ENCODE measurements around the gene PRKD1.

The PRKD1 gene

DNA sequence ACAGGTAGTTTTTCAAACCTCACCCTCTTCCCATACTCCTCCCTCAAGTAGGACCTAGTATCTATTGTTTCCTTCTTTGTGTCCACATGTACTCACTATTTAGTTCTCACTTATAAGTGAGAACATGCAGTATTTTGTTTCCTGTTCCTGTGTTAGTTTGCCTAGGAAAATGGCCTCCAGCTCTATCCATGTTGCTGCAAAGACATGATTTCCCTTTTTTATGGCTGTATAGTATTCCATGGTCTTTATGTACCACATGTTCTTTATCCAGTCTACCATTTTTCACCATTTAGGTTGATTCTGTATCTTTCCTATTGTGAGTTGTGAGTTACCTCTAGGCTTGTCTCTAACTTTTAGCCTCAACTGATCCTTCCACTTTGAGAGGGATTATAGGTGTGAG, 310.7 kb downstream of the PRKD1 start:
- H3K27me3 ChIP-seq (ENCODE audit: control insufficient read depth, insufficient read depth, low read length, poor library complexity, severe bottlenecking) = no peaks in the 10 kb centered on the region
- no peak overlapping the region for H3K4me3 ChIP-seq (ENCODE audit: insufficient read depth, low read depth, low read length)
- no peak overlapping the region for H3K27ac ChIP-seq (ENCODE audit: insufficient read depth, low read depth, low read length, poor library complexity, severe bottlenecking)
- H3K4me1 ChIP-seq (ENCODE audit: control insufficient read depth, insufficient read depth, low read length) = no peaks in the 10 kb centered on the region
- no peaks in the 10 kb centered on the region for H3K9me3 ChIP-seq (ENCODE audit: control insufficient read depth, low read length)
- no peaks in the 10 kb centered on the region for H3K36me3 ChIP-seq (ENCODE audit: control insufficient read depth, insufficient read depth, low read length)

DNA sequence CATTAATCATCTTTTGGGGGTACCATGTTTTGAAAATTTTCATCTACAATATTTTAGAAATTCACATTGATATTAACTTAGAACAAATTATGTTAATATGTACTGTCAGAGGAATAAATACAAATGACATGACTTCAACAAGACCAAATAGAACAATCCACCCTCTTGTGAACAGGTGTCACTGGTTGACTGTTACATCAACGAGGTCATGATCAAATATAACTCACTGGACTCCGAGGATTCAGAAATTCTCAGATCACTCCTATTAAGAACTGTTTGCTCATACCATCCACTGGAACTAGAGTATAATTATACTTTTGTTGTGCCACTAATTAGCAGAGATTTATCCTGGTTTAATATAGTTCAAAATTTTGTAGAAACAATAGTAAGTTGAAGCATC, 318.8 kb downstream of the PRKD1 start:
- no peaks in the 10 kb centered on the region for H3K4me1 ChIP-seq (ENCODE audit: control insufficient read depth, insufficient read depth, low read length)
- H3K27me3 ChIP-seq (ENCODE audit: control insufficient read depth, insufficient read depth, low read length, poor library complexity, severe bottlenecking) = no peaks in the 10 kb centered on the region
- H3K27ac ChIP-seq (ENCODE audit: insufficient read depth, low read depth, low read length, poor library complexity, severe bottlenecking) = no peak overlapping the region
- H3K36me3 ChIP-seq (ENCODE audit: control insufficient read depth, insufficient read depth, low read length) = no peaks in the 10 kb centered on the region
- H3K9me3 ChIP-seq (ENCODE audit: control insufficient read depth, low read length) = no peaks in the 10 kb centered on the region
- no peak overlapping the region for H3K4me3 ChIP-seq (ENCODE audit: insufficient read depth, low read depth, low read length)
- 98 to 100% methylated on average over 2 of the region's 2 CpGs for WGBS, 2 experiments

DNA sequence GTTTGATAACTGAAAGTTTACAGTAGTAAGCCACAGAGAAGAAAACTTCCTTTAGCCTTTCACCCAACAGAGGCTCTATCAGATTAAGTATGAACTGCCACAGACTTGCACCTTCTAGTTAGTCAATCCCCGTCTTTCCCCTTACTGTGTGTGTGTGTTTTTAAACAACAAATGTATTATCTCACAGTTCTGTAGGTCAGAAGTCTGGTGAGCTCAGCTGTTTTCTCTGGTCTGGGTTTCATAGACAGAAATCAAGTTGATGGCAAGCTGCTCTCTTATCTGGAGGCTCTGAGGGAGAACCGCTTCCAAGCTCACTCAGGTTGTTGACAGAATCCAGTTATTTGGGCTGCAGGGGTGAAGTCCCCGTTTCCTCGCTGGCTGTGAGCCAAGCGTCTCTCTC, 320.5 kb downstream of the PRKD1 start:
- no peaks in the 10 kb centered on the region for H3K4me1 ChIP-seq (ENCODE audit: control insufficient read depth, insufficient read depth, low read length)
- H3K4me3 ChIP-seq (ENCODE audit: insufficient read depth, low read depth, low read length) = no peak overlapping the region
- no peaks in the 10 kb centered on the region for H3K27me3 ChIP-seq (ENCODE audit: control insufficient read depth, insufficient read depth, low read length, poor library complexity, severe bottlenecking)
- no peaks in the 10 kb centered on the region for H3K9me3 ChIP-seq (ENCODE audit: control insufficient read depth, low read length)
- WGBS, 2 experiments = 93% methylated on average over 4 to 5 of the region's 5 CpGs
- H3K36me3 ChIP-seq (ENCODE audit: control insufficient read depth, insufficient read depth, low read length) = no peaks in the 10 kb centered on the region
- no peak overlapping the region for H3K27ac ChIP-seq (ENCODE audit: insufficient read depth, low read depth, low read length, poor library complexity, severe bottlenecking)

DNA sequence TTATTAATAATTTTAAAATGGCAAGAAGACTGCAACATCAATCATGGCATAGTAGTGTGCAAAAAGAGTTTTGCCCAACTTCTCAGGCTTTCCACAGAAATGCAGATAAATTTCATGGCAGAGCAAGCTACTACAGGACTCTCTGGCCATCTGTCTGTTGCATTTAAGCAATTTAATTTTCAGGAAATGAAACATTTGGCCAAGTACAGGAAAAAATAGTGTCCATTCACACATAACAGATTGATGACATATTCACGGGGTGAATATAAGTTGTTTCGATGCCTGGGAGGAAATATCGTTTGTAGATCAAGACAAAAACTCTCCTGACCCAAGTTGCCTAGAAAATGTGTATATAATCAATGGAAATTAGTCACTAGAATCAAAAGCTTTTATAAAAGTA, 324.0 kb downstream of the PRKD1 start:
- H3K9me3 ChIP-seq (ENCODE audit: control insufficient read depth, low read length) = no peaks in the 10 kb centered on the region
- H3K4me3 ChIP-seq (ENCODE audit: insufficient read depth, low read depth, low read length) = no peak overlapping the region
- no peaks in the 10 kb centered on the region for H3K27me3 ChIP-seq (ENCODE audit: control insufficient read depth, insufficient read depth, low read length, poor library complexity, severe bottlenecking)
- no peaks in the 10 kb centered on the region for H3K36me3 ChIP-seq (ENCODE audit: control insufficient read depth, insufficient read depth, low read length)
- H3K27ac ChIP-seq (ENCODE audit: insufficient read depth, low read depth, low read length, poor library complexity, severe bottlenecking) = no peak overlapping the region
- H3K4me1 ChIP-seq (ENCODE audit: control insufficient read depth, insufficient read depth, low read length) = no peaks in the 10 kb centered on the region
- WGBS, 2 experiments = 88 to 100% methylated on average over 3 of the region's 3 CpGs

DNA sequence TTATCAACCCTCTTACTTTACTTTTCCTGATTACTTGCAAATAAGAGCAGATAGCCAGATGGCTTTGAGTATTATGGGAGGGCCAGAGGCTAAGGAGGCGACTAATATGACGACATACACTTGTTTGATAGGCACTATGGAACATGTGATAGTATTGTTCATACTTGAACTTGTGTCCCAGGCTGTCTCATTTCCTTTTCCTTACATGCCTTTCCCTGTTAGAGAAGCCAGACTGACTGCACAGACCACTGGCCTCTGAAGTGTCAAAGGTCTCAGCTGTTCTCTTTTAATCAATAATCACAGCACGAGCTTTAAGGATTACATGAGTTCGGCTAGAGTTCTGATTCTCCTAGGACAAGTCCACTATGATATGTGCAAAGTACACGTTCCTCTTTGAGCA, 326.0 kb downstream of the PRKD1 start:
- Histone ChIP-seq H3K4me1 (ENCODE audit: control insufficient read depth, insufficient read depth, low read length) (no peaks in the 10 kb centered on the region), H3K4me3 (ENCODE audit: insufficient read depth, low read depth, low read length) (no peak overlapping the region), H3K36me3 (ENCODE audit: control insufficient read depth, insufficient read depth, low read length) (no peaks in the 10 kb centered on the region), H3K9me3 (ENCODE audit: control insufficient read depth, low read length) (no peaks in the 10 kb centered on the region), H3K27me3 (ENCODE audit: control insufficient read depth, insufficient read depth, low read length, poor library complexity, severe bottlenecking) (no peaks in the 10 kb centered on the region), H3K27ac (ENCODE audit: insufficient read depth, low read depth, low read length, poor library complexity, severe bottlenecking) (no peak overlapping the region)
- 91 to 92% methylated on average over 4 to 5 of the region's 5 CpGs for WGBS, 2 experiments

DNA sequence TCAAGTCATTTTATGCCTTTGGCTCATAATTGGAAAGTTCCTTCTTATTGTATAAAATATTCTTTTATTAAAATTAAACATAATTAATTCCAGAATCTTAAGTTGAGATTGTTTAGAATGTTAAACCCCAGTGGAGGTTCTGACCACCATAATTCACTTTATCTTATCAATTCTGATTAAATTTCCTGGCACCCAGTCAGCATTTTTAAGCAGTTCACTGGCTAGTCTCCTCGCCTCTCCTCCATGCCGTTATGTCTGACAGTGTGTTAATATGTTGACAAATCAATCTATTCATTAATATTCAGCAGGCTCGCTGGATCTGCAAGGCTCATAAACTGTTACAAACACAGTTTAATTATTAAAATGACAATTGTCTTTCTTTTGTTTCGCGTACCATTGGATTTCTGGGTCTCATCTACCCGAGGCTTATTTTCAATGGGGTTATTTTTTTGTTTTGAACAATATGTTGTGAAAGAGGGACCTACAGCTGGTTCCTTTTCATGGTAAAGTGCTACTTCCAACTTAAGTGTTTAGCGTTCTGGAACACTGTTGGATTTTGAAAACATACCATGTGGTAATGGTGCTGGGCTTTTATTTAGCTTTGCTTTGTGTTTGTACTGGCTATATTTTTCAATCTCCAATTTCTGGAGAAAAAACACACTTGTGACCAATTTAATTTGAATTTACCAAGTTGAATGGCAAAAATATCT, 339.7 kb downstream of the PRKD1 start:
- H3K36me3 ChIP-seq (ENCODE audit: control insufficient read depth, insufficient read depth, low read length) = no peaks in the 10 kb centered on the region
- peaks cover 9% of the 10 kb centered on the region for H3K4me1 ChIP-seq (ENCODE audit: control insufficient read depth, insufficient read depth, low read length)
- H3K4me3 ChIP-seq (ENCODE audit: insufficient read depth, low read depth, low read length) = no peak overlapping the region
- 85 to 94% methylated on average over 7 of the region's 7 CpGs for WGBS, 2 experiments
- no peaks in the 10 kb centered on the region for H3K9me3 ChIP-seq (ENCODE audit: control insufficient read depth, low read length)
- H3K27ac ChIP-seq (ENCODE audit: insufficient read depth, low read depth, low read length, poor library complexity, severe bottlenecking) = no peak overlapping the region
- no peaks in the 10 kb centered on the region for H3K27me3 ChIP-seq (ENCODE audit: control insufficient read depth, insufficient read depth, low read length, poor library complexity, severe bottlenecking)

DNA sequence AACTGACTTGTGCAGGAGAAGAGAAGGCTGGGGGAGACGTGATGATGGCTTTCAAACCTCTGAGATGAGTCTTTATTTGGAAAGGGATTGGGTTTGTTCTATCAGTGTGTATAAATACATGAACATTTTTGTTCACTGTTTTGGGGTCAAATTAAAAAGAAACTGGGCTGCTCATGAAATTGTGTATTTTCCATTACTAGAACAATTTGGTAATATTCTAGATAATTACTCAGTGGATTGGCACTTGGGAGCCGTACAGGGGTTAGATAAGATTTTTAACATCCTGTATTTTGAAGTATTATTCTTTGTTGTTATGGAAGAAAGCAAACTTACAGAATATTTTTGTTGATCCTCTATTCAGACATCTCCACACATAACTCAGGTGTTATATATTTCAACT, 340.6 kb downstream of the PRKD1 start:
- Histone ChIP-seq H3K27ac (ENCODE audit: insufficient read depth, low read depth, low read length, poor library complexity, severe bottlenecking) (no peak overlapping the region), H3K4me3 (ENCODE audit: insufficient read depth, low read depth, low read length) (no peak overlapping the region)
- 93 to 97% methylated on average over 1 to 2 of the region's 2 CpGs for WGBS, 2 experiments

DNA sequence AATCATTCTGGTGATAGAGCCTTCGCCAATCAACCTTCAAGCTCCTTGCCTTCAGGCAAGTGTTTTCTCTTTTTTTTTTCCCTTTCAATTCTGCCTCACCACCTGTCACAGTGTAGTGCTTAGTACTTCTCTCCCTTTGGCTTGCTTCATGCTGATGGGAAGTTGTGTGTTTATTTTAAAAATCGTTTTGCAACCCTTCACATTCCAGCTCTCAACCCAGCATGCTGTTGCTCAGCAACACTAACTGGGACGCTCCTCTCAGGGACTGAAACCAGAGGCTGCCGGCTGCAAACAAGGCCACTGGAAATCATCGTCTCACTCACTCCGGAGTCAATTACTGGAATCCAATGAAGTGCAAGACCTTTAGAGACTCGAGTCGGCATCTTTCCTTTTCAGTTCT, 342.7 kb downstream of the PRKD1 start:
- Histone ChIP-seq H3K4me3 (ENCODE audit: insufficient read depth, low read depth, low read length) (no peak overlapping the region), H3K4me1 (ENCODE audit: control insufficient read depth, insufficient read depth, low read length) (peaks cover 9% of the 10 kb centered on the region), H3K9me3 (ENCODE audit: control insufficient read depth, low read length) (no peaks in the 10 kb centered on the region), H3K27me3 (ENCODE audit: control insufficient read depth, insufficient read depth, low read length, poor library complexity, severe bottlenecking) (no peaks in the 10 kb centered on the region), H3K27ac (ENCODE audit: insufficient read depth, low read depth, low read length, poor library complexity, severe bottlenecking) (peak overlapping the region; percentile 48), H3K36me3 (ENCODE audit: control insufficient read depth, insufficient read depth, low read length) (no peaks in the 10 kb centered on the region)
- WGBS, 2 experiments = 38 to 47% methylated on average over 7 to 8 of the region's 8 CpGs

More for the DNA sequence above, 340.6 kb downstream of the PRKD1 start:
- no peaks in the 10 kb centered on the region for H3K9me3 ChIP-seq (ENCODE audit: control insufficient read depth, low read length)
- no peaks in the 10 kb centered on the region for H3K36me3 ChIP-seq (ENCODE audit: control insufficient read depth, insufficient read depth, low read length)
- no peaks in the 10 kb centered on the region for H3K27me3 ChIP-seq (ENCODE audit: control insufficient read depth, insufficient read depth, low read length, poor library complexity, severe bottlenecking)
- H3K4me1 ChIP-seq (ENCODE audit: control insufficient read depth, insufficient read depth, low read length) = peaks cover 9% of the 10 kb centered on the region

DNA sequence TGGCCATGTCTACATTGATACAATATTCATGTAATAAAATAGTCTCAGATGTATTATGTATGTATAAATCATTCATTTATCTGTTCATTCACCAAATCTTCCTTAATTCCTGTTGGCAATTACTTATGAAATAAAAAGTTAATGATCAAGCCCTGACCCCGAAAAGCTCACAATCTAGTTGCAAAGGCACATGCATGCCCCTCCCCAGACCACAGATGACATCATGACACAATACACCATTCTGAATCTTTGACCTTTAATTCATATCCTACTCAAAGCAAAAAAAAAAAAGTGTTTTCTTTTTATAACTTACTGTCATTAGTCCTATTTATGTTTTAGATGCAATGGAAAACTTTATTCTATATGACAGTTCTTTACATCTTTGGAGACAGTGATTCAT, 346.9 kb downstream of the PRKD1 start:
- H3K4me1 ChIP-seq (ENCODE audit: control insufficient read depth, insufficient read depth, low read length) = peaks cover 9% of the 10 kb centered on the region
- 95 to 100% methylated on average over 1 of the region's 1 CpG for WGBS, 2 experiments
- no peak overlapping the region for H3K4me3 ChIP-seq (ENCODE audit: insufficient read depth, low read depth, low read length)
- no peaks in the 10 kb centered on the region for H3K36me3 ChIP-seq (ENCODE audit: control insufficient read depth, insufficient read depth, low read length)
- H3K9me3 ChIP-seq (ENCODE audit: control insufficient read depth, low read length) = no peaks in the 10 kb centered on the region
- H3K27ac ChIP-seq (ENCODE audit: insufficient read depth, low read depth, low read length, poor library complexity, severe bottlenecking) = no peak overlapping the region
- H3K27me3 ChIP-seq (ENCODE audit: control insufficient read depth, insufficient read depth, low read length, poor library complexity, severe bottlenecking) = no peaks in the 10 kb centered on the region

DNA sequence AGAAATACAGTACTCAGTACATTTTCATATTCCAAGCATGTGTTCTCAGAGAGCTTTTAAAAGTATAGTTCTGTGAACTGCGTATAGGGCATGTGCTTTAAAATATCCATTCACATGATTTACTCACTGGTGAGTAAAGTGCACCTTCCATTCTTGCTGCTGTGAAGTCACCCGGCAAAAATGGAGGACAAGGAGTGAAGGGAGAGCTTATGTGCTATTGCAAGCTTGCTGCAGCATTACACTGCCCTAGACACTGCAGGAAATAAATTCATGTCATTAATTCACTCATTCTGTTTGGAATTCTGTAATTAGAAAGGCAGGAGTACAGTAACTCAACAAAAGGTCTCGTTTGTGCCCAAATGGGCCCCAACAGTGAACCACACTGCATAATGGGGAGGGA, 347.8 kb downstream of the PRKD1 start:
- WGBS, 2 experiments = 88 to 93% methylated on average over 2 to 3 of the region's 3 CpGs
- no peaks in the 10 kb centered on the region for H3K27me3 ChIP-seq (ENCODE audit: control insufficient read depth, insufficient read depth, low read length, poor library complexity, severe bottlenecking)
- no peak overlapping the region for H3K4me3 ChIP-seq (ENCODE audit: insufficient read depth, low read depth, low read length)
- H3K4me1 ChIP-seq (ENCODE audit: control insufficient read depth, insufficient read depth, low read length) = peaks cover 4% of the 10 kb centered on the region
- no peaks in the 10 kb centered on the region for H3K9me3 ChIP-seq (ENCODE audit: control insufficient read depth, low read length)
- H3K36me3 ChIP-seq (ENCODE audit: control insufficient read depth, insufficient read depth, low read length) = no peaks in the 10 kb centered on the region
- no peak overlapping the region for H3K27ac ChIP-seq (ENCODE audit: insufficient read depth, low read depth, low read length, poor library complexity, severe bottlenecking)

DNA sequence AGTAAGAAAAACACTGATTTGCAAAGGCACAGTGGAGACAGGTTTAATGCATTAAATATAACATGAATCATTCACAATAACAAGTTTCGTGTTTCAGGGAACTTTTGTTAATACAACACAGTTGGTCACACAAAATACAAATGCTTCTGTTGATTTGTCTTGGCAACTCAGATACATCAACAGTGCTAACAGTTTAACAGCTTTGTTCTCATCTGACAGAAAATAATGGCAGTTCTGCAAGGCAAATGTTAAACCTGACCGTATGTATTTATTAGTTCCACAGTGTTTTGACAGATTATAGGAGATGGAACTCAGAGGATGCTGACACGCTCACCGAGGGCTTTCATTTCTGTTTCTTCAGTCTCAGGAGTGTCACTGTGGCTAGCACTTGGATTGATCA, 350.7 kb downstream of the PRKD1 start:
- 93 to 97% methylated on average over 4 of the region's 4 CpGs for WGBS, 2 experiments
- Histone ChIP-seq H3K27me3 (ENCODE audit: control insufficient read depth, insufficient read depth, low read length, poor library complexity, severe bottlenecking) (no peaks in the 10 kb centered on the region), H3K9me3 (ENCODE audit: control insufficient read depth, low read length) (no peaks in the 10 kb centered on the region), H3K4me3 (ENCODE audit: insufficient read depth, low read depth, low read length) (no peak overlapping the region), H3K27ac (ENCODE audit: insufficient read depth, low read depth, low read length, poor library complexity, severe bottlenecking) (no peak overlapping the region), H3K4me1 (ENCODE audit: control insufficient read depth, insufficient read depth, low read length) (no peaks in the 10 kb centered on the region), H3K36me3 (ENCODE audit: control insufficient read depth, insufficient read depth, low read length) (no peaks in the 10 kb centered on the region)

Measured in ectodermal cell (in vitro differentiated cells).